GM12878 (cell line): ENCODE results near the gene USP10. TPM values are rescaled to one million over a fixed set of nuclear protein-coding genes. Genes with fewer than 3 reads are reported as not detected.

Experiments used
- ATAC-seq: fragments of 200-7000 bp; cut with Tn5 transposase; 3 replicates; pipeline ENCODE4 v1.9.1; 2020; ENCODE audit warnings: mild to moderate bottlenecking, moderate library complexity
- BruUV-seq: library from RNA; stranded (reverse); fragments of 400-500 nt; replicated peaks from 2 replicates; lab custom pipeline; 2021; lab: Mats Ljungman, UMichigan
- CTCF ChIA-PET: fragments of 300-600 bp; sonication (Branson Sonifier 250); formaldehyde crosslinking; extraction: SDS; loops from one replicate; lab custom pipeline; 2021; ENCODE audit warnings: inconsistent platforms; lab: Yijun Ruan, JAX
- POLR2A ChIA-PET: fragments of 350-600 bp; formaldehyde crosslinking; extraction: SDS; loops from one replicate; lab custom pipeline; 2021; ENCODE audit warnings: inconsistent platforms; lab: Charles Lee
- RAD21 ChIA-PET: fragments of 300-600 bp; sonication (Branson Sonifier 250); formaldehyde crosslinking; loops from one replicate; lab custom pipeline; 2023; ENCODE audit warnings: antibody characterized with exemption; ENCODE audit not compliant: unreplicated experiment; lab: Charles Lee
- SMC1A ChIA-PET: fragments of 300-600 bp; sonication (Branson Sonifier 250); formaldehyde crosslinking; loops from one replicate; lab custom pipeline; 2023; ENCODE audit not compliant: unreplicated experiment, uncharacterized antibody; lab: Charles Lee
- DNase-seq: peaks from one replicate; pipeline ENCODE4 v3.0.0-alpha.2; 2011; ENCODE audit warnings: low read depth, low spot score
- FAIRE-seq: peaks from 3 replicates; lab custom pipeline; 2011; peaks lifted over from hg19 to GRCh38; lab: Jason Lieb, UNC
- H2AFZ ChIP-seq: 2 replicates; pipeline ENCODE4 v1.6.0; 2011; ENCODE audit warnings: low read depth, low read length, control low read depth; ENCODE audit not compliant: control insufficient read depth
- H3K27ac ChIP-seq: 2 replicates; pipeline ENCODE4 v1.5.1; 2011; ENCODE audit warnings: control low read depth; ENCODE audit not compliant: control insufficient read depth, insufficient read depth
- H3K27me3 ChIP-seq, 2 experiments: replicated peaks in 1 of 2; 2 replicates each; pipeline versions ENCODE4 v1.6.0 to v1.6.1; 2011; ENCODE audit warnings: low read length in 1 of 2; ENCODE audit not compliant: control insufficient read depth in 2 of 2, insufficient read depth in 2 of 2
- H3K36me3 ChIP-seq, 2 experiments: 2 replicates each; pipeline ENCODE4 v1.5.1; 2011; ENCODE audit warnings: low read length in 1 of 2; ENCODE audit not compliant: control insufficient read depth in 2 of 2, insufficient read depth in 2 of 2
- H3K4me1 ChIP-seq: 2 replicates; pipeline ENCODE4 v1.6.1; 2011; ENCODE audit warnings: mild to moderate bottlenecking, low read length, moderate library complexity, mixed read lengths; ENCODE audit not compliant: control insufficient read depth, insufficient read depth
- H3K4me2 ChIP-seq: 2 replicates; pipeline ENCODE4 v1.6.0; 2011; ENCODE audit warnings: control low read depth; ENCODE audit not compliant: control insufficient read depth, insufficient read depth
- H3K4me3 ChIP-seq: fragments of 200-600 bp; sonication (generic); 2 replicates; pipeline ENCODE4 v1.5.1; 2016
- H3K79me2 ChIP-seq: 2 replicates; pipeline ENCODE4 v1.6.0; 2011; ENCODE audit warnings: low read length; ENCODE audit not compliant: control insufficient read depth, insufficient read depth
- H3K9ac ChIP-seq: 2 replicates; pipeline ENCODE4 v1.8.0; 2011; ENCODE audit warnings: low read length, control low read depth, mixed read lengths; ENCODE audit not compliant: control insufficient read depth, insufficient read depth
- H3K9me3 ChIP-seq: replicated peaks from 3 replicates; pipeline ENCODE4 v1.5.1; 2011; ENCODE audit warnings: mild to moderate bottlenecking, low read length; ENCODE audit not compliant: control insufficient read depth, insufficient read depth
- H4K20me1 ChIP-seq: 2 replicates; pipeline ENCODE4 v1.6.0; 2011; ENCODE audit not compliant: control insufficient read depth, insufficient read depth
- CBFB ChIP-seq: IDR thresholded peaks from 2 replicates; pipeline ENCODE4 v1.6.1; 2016; ENCODE audit warnings: antibody characterized with exemption, low read depth
- EGR1 ChIP-seq, 2 experiments: IDR thresholded peaks; 1 replicate in 1 of 2; 2 replicates in 1 of 2; pipeline ENCODE4 v1.6.1; 2011 to 2012; ENCODE audit warnings: low read depth in 2 of 2, low read length in 2 of 2, borderline replicate concordance in 1 of 2, mild to moderate bottlenecking in 1 of 2, moderate library complexity in 1 of 2
- IKZF1 ChIP-seq: fragments of 450-650 bp; conservative IDR thresholded peaks from 2 replicates; pipeline ENCODE4 v1.6.1; 2017; ENCODE audit warnings: antibody characterized with exemption, mild to moderate bottlenecking
- MEF2A ChIP-seq: IDR thresholded peaks from 2 replicates; pipeline ENCODE4 v1.6.1; 2011; ENCODE audit warnings: low read depth, mild to moderate bottlenecking, low read length, moderate library complexity; ENCODE audit not compliant: insufficient read depth
- NFYB ChIP-seq: IDR thresholded peaks from 2 replicates; pipeline ENCODE4 v1.6.1; 2011; ENCODE audit warnings: low read depth, mild to moderate bottlenecking, low read length, improper control_type of control experiment, moderate library complexity; ENCODE audit not compliant: insufficient read depth
- NRF1 ChIP-seq: conservative IDR thresholded peaks from 2 replicates; pipeline ENCODE4 v1.6.1; 2011; ENCODE audit warnings: mild to moderate bottlenecking, low read depth, low read length, improper control_type of control experiment
- PAX8 ChIP-seq: fragments of 450-650 bp; IDR thresholded peaks from 2 replicates; pipeline ENCODE4 v1.6.1; 2017; ENCODE audit warnings: mild to moderate bottlenecking, moderate library complexity
- PML ChIP-seq: IDR thresholded peaks from 2 replicates; pipeline ENCODE4 v1.6.1; 2012; ENCODE audit warnings: low read length, inconsistent platforms
- ZNF274 ChIP-seq: IDR thresholded peaks from one replicate; pipeline ENCODE4 v1.8.0; 2011; ENCODE audit not compliant: insufficient read length, insufficient read depth
- WGBS: methylation state at CpG from one replicate; pipeline ENCODE4 v1.1.6; 2016; ENCODE audit warnings: low lambda C conversion rate; ENCODE audit not compliant: insufficient replicate concordance, insufficient coverage; ENCODE audit errors: missing lambda C conversion rate; 5-methylcytosine and 5-hydroxymethylcytosine counted together
- in situ Hi-C: fragments of 300-500 bp; cut with MboI; formaldehyde crosslinking; loops from 9 replicates; pipeline ENCODE4 v1.14.3; 2018; ENCODE audit warnings: mixed read lengths
- intact Hi-C: fragments of 100-400 bp; cut with micrococcal nuclease; formaldehyde crosslinking; loops from one replicate; pipeline ENCODE4 v1.14.2; 2022; ENCODE audit not compliant: unreplicated experiment
- polyA plus RNA-seq, 11 experiments: library from polyadenylated mRNA; depleted of rRNA in 4 of 11; unstranded in 6 of 11; stranded (reverse) in 5 of 11; fragments of >200 nt; fragmentation: Nextera tagmentation in 4 of 11; fragmentation: Illumina TruSeq in 1 of 11; extraction: Ambion mirVana in 4 of 11; extraction: Trizol in 1 of 11; gene quantifications; 1 replicate in 1 of 11; 2 replicates in 10 of 11; pipeline versions ENCODE4 v1.2.1 to v1.2.3, GENCODE V29; 2011 to 2016; ENCODE audit warnings: inconsistent platforms in 2 of 11, missing spikeins in 2 of 11, low read depth in 1 of 11
- total RNA-seq, 4 experiments: library from RNA; depleted of rRNA in 3 of 4; stranded (reverse); fragments of >200 nt in 3 of 4; fragmentation: Illumina TruSeq in 1 of 4; extraction: Trizol in 1 of 4; gene quantifications; 2 replicates each; pipeline versions ENCODE4 v1.2.1 to v1.2.3, GENCODE V29; 2013 to 2021
- TF ChIP-seq, protein P1 (sequence below): fragments of 450-650 bp; formaldehyde crosslinking; IDR thresholded peaks from 2 replicates; pipeline ENCODE4 v1.4.0; 2022; ENCODE audit warnings: mild to moderate bottlenecking, moderate library complexity
- TF ChIP-seq, protein P2 (sequence below): IDR thresholded peaks from 2 replicates; pipeline ENCODE4 v1.6.1; 2012; ENCODE audit warnings: low read depth, low read length, improper control_type of control experiment
- TF ChIP-seq, protein P3 (sequence below): fragments of 450-650 bp; IDR thresholded peaks from 2 replicates; pipeline ENCODE4 v1.6.1; 2017; ENCODE audit warnings: mild to moderate bottlenecking, moderate library complexity

USP10 gene
- total and polyA plus RNA-seq, 10 of the 15 experiments (the other 5 are each of a cell fraction or from before 2014, with no cell fraction given) = 46.1 to 160 (median 105) TPM

DNA sequence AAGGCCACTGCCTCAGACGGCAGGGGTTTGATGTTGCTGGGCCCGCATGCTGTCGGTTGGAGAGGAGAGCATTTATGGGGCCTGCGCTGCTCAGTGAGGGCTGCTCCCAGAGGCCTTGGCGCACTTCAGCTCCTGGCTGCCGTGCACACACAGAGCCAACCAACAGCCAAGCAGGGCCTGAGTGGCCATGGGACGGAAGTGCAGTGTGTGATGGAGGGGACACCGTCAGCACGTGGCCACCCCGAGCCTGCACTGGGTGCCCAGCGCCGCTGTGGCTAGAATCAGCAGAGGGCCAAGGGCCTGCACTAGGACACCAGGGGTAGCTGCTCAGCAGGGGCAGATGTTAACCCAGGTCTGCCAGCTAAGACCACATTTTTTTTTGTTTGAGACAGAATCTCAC, 29.7 kb upstream of the USP10 start:
- Histone ChIP-seq H3K9ac (no peak overlapping the region), H2AFZ (no peak overlapping the region), H3K36me3 (peaks cover 2% of the 10 kb centered on the region in 2 experiments; a peak in 3 of 4 replicates), H3K4me1 (no peaks in the 10 kb centered on the region), H3K27me3 (no peaks in the 10 kb centered on the region), H3K9me3 (no peaks in the 10 kb centered on the region), H3K4me2 (no peak overlapping the region), H4K20me1 (no peaks in the 10 kb centered on the region), H3K79me2 (no peaks in the 10 kb centered on the region), H3K27ac (no peak overlapping the region), H3K4me3 (no peak overlapping the region)
- 89% methylated on average over 12 of the region's 12 CpGs for WGBS
- no peak for FAIRE-seq
- in situ Hi-C loops = no loop called here
- ChIA-PET RAD21 (interaction anchor here (0.8 to 1.9 kb wide), 4 partner anchors 18 to 160 kb away, joined by 3 to 10 read pairs (median 4); no protein-coding TSS in a partner anchor), POLR2A (interaction anchor here (0.6 kb wide), 1 partner anchor 301 kb away, joined by 7 read pairs; no protein-coding TSS in a partner anchor), CTCF (interaction anchor here (0.6 to 2.1 kb wide), 6 partner anchors 8 to 69 kb away, joined by 3 to 12 read pairs (median 4); no protein-coding TSS in a partner anchor), SMC1A (interaction anchor here (1.1 to 6.9 kb wide), 3 partner anchors 17 to 68 kb away, joined by 3 to 65 read pairs (median 4); no protein-coding TSS in a partner anchor)
- no peak for ATAC-seq
- intact Hi-C loops = no loop called here
- no TSS peak for BruUV-seq
- no peak for DNase-seq
- TF ChIP-seq, protein P1, sequence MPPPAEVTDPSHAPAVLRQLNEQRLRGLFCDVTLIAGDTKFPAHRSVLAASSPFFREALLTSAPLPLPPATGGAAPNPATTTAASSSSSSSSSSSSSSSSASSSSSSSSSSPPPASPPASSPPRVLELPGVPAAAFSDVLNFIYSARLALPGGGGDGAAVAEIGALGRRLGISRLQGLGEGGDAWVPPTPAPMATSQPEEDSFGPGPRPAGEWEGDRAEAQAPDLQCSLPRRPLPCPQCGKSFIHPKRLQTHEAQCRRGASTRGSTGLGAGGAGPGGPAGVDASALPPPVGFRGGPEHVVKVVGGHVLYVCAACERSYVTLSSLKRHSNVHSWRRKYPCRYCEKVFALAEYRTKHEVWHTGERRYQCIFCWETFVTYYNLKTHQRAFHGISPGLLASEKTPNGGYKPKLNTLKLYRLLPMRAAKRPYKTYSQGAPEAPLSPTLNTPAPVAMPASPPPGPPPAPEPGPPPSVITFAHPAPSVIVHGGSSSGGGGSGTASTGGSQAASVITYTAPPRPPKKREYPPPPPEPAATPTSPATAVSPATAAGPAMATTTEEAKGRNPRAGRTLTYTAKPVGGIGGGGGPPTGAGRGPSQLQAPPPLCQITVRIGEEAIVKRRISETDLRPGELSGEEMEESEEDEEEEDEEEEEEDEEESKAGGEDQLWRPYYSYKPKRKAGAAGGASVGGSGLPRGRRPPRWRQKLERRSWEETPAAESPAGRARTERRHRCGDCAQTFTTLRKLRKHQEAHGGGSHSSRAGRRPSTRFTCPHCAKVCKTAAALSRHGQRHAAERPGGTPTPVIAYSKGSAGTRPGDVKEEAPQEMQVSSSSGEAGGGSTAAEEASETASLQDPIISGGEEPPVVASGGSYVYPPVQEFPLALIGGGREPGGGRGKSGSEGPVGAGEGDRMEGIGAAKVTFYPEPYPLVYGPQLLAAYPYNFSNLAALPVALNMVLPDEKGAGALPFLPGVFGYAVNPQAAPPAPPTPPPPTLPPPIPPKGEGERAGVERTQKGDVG = no peak
- TF ChIP-seq NFYB = no peak
- TF ChIP-seq, protein P2, sequence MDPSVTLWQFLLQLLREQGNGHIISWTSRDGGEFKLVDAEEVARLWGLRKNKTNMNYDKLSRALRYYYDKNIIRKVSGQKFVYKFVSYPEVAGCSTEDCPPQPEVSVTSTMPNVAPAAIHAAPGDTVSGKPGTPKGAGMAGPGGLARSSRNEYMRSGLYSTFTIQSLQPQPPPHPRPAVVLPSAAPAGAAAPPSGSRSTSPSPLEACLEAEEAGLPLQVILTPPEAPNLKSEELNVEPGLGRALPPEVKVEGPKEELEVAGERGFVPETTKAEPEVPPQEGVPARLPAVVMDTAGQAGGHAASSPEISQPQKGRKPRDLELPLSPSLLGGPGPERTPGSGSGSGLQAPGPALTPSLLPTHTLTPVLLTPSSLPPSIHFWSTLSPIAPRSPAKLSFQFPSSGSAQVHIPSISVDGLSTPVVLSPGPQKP = no peak
- no peak for TF ChIP-seq PAX8
- TF ChIP-seq MEF2A = no peak
- no peak for TF ChIP-seq IKZF1
- no peak for TF ChIP-seq ZNF274
- no peak for TF ChIP-seq CBFB
- TF ChIP-seq, protein P3, sequence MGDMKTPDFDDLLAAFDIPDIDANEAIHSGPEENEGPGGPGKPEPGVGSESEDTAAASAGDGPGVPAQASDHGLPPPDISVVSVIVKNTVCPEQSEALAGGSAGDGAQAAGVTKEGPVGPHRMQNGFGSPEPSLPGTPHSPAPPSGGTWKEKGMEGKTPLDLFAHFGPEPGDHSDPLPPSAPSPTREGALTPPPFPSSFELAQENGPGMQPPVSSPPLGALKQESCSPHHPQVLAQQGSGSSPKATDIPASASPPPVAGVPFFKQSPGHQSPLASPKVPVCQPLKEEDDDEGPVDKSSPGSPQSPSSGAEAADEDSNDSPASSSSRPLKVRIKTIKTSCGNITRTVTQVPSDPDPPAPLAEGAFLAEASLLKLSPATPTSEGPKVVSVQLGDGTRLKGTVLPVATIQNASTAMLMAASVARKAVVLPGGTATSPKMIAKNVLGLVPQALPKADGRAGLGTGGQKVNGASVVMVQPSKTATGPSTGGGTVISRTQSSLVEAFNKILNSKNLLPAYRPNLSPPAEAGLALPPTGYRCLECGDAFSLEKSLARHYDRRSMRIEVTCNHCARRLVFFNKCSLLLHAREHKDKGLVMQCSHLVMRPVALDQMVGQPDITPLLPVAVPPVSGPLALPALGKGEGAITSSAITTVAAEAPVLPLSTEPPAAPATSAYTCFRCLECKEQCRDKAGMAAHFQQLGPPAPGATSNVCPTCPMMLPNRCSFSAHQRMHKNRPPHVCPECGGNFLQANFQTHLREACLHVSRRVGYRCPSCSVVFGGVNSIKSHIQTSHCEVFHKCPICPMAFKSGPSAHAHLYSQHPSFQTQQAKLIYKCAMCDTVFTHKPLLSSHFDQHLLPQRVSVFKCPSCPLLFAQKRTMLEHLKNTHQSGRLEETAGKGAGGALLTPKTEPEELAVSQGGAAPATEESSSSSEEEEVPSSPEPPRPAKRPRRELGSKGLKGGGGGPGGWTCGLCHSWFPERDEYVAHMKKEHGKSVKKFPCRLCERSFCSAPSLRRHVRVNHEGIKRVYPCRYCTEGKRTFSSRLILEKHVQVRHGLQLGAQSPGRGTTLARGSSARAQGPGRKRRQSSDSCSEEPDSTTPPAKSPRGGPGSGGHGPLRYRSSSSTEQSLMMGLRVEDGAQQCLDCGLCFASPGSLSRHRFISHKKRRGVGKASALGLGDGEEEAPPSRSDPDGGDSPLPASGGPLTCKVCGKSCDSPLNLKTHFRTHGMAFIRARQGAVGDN = no peak
- no peak for TF ChIP-seq PML
- no peak for TF ChIP-seq EGR1 (IDR thresholded peaks at IDR 0.05; ENCODE audit: borderline replicate concordance in 1 of 2, low read depth in 2 of 2, low read length in 2 of 2)
- no peak for TF ChIP-seq NRF1
